Measurements from ENCODE around the gene UBE3B. TPM values are rescaled to one million over a fixed set of nuclear protein-coding genes. Genes with fewer than 3 reads are reported as not detected.

UBE3B gene
- total RNA-seq, 2 experiments from 2014 or later: 32.0 to 34.1 TPM

DNA sequence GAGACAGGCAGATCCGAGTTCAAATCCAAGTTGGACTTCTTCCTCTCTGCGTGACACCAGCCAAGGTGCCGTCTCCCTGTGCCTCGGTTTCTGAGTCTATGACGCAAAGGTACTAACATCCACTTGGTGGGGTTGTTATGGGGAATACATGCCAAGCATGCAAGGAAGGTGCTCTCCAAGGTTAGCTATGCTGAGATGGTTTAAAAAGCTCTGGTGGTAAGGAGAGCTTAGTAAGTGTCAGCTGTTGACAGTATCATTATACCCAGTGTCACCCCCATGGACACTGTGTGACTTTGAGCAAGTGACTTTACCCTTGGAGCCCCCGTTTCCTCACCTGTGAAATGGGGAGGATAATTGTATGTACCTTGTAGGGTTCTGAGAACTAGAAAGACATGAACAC is 73.7 kb downstream of the UBE3B start:
- Mint-ChIP-seq H3K27ac (no peak overlapping the region), H3K9me3 (ENCODE audit: insufficient read depth) (no peaks in the 10 kb centered on the region), H3K36me3 (ENCODE audit: low read depth) (no peaks in the 10 kb centered on the region), H3K4me1 (ENCODE audit: low read depth) (no peaks in the 10 kb centered on the region), H3K4me3 (no peak overlapping the region), H3K27me3 (ENCODE audit: low read depth) (peaks cover 17% of the 10 kb centered on the region)
- ChIA-PET CTCF (interaction anchor here (0.7 kb wide), 1 partner anchor 46 kb away, joined by 3 read pairs; no protein-coding TSS in a partner anchor), POLR2A (no interaction called here)
- DNase-seq (no peak), ATAC-seq (no peak)

GRCh38 chr12:109552971-109553370 is 75.5 kb downstream of the UBE3B start:
- Mint-ChIP-seq H3K4me3 (no peak overlapping the region), H3K9me3 (ENCODE audit: insufficient read depth) (no peaks in the 10 kb centered on the region), H3K4me1 (ENCODE audit: low read depth) (no peaks in the 10 kb centered on the region), H3K27ac (no peak overlapping the region), H3K27me3 (ENCODE audit: low read depth) (peaks cover 9% of the 10 kb centered on the region), H3K36me3 (ENCODE audit: low read depth) (no peaks in the 10 kb centered on the region)
- DNase-seq (no peak), ATAC-seq (no peak)
- ChIA-PET POLR2A (no interaction called here), CTCF (interaction anchor here (1.6 kb wide), 1 partner anchor 125 kb away, joined by 3 read pairs; no protein-coding TSS in a partner anchor)

GRCh38 chr12:109553483-109553882 is 76.0 kb downstream of the UBE3B start:
- no peaks in the 10 kb centered on the region for H3K36me3 Mint-ChIP-seq (ENCODE audit: low read depth)
- ATAC-seq (no peak), DNase-seq (no peak)
- ChIA-PET CTCF (interaction anchor here (1.6 kb wide), 1 partner anchor 125 kb away, joined by 3 read pairs; no protein-coding TSS in a partner anchor), POLR2A (no interaction called here)
- H3K9me3 Mint-ChIP-seq (ENCODE audit: insufficient read depth): no peaks in the 10 kb centered on the region
- H3K27ac Mint-ChIP-seq: no peak overlapping the region
- no peaks in the 10 kb centered on the region for H3K4me1 Mint-ChIP-seq (ENCODE audit: low read depth)
- H3K27me3 Mint-ChIP-seq (ENCODE audit: low read depth): peaks cover 7% of the 10 kb centered on the region
- no peak overlapping the region for H3K4me3 Mint-ChIP-seq

DNA sequence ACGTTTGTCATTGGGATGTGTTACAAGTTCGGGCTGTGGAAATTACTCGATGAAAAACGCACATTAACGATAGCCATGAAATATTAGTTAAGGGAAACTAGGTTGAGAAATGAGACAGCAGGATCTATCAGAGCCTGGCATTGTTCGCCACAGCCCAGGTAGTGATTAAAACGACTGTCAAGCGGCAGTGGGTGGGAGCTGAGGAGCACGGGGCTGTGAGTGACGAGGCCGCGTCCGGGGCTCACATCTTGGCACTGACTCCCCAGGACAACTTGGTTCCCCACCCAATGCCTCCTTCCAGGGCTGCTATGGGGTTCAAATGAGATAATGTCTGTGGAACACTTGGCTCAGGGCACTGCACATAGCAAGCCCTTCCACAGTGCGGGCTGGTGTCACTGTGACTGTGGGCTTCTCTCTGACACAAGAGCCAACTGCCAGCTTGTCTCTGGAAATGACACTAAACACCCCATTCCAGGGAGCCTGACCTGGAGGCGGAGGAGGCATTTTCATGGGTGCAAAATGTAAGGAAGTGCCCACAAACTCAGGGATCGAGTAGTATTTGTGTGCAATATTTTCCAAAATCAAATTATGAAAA is 76.6 kb downstream of the UBE3B start:
- Mint-ChIP-seq H3K4me1 (ENCODE audit: low read depth) (no peaks in the 10 kb centered on the region), H3K9me3 (ENCODE audit: insufficient read depth) (no peaks in the 10 kb centered on the region), H3K27ac (no peak overlapping the region), H3K36me3 (ENCODE audit: low read depth) (no peaks in the 10 kb centered on the region), H3K27me3 (ENCODE audit: low read depth) (peaks cover 4% of the 10 kb centered on the region), H3K4me3 (no peak overlapping the region)
- ATAC-seq: no peak
- no peak for DNase-seq
- POLR2A ChIA-PET: no interaction called here
- CTCF ChIA-PET: interaction anchor here (1.6 kb wide), 1 partner anchor 126 kb away, joined by 3 read pairs; no protein-coding TSS in a partner anchor

DNA sequence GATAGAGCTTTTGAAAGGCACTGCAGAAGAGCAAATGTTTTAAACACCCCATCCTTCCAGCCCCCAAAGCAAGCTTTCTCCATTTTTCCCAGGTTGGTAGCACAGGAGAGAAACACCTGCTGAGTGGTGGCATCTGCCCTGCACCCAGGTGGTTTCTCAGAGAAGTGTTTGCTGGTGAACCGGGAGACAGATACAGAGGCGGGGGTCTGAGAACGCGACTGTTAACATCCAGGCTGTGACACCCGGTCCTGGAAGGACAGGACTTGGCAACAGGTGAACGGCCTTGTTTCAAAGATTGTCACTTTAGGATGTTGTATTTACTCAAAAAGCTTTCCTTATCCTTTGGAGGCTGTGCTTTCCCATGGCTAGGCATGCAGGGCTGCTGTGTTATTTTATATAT is 77.3 kb downstream of the UBE3B start:
- Mint-ChIP-seq H3K9me3 (ENCODE audit: insufficient read depth) (no peaks in the 10 kb centered on the region), H3K27ac (no peak overlapping the region), H3K27me3 (ENCODE audit: low read depth) (no peaks in the 10 kb centered on the region), H3K4me1 (ENCODE audit: low read depth) (no peaks in the 10 kb centered on the region), H3K36me3 (ENCODE audit: low read depth) (no peaks in the 10 kb centered on the region), H3K4me3 (no peak overlapping the region)
- no peak for DNase-seq
- ATAC-seq: no peak
- POLR2A ChIA-PET: no interaction called here
- CTCF ChIA-PET: no interaction called here

DNA sequence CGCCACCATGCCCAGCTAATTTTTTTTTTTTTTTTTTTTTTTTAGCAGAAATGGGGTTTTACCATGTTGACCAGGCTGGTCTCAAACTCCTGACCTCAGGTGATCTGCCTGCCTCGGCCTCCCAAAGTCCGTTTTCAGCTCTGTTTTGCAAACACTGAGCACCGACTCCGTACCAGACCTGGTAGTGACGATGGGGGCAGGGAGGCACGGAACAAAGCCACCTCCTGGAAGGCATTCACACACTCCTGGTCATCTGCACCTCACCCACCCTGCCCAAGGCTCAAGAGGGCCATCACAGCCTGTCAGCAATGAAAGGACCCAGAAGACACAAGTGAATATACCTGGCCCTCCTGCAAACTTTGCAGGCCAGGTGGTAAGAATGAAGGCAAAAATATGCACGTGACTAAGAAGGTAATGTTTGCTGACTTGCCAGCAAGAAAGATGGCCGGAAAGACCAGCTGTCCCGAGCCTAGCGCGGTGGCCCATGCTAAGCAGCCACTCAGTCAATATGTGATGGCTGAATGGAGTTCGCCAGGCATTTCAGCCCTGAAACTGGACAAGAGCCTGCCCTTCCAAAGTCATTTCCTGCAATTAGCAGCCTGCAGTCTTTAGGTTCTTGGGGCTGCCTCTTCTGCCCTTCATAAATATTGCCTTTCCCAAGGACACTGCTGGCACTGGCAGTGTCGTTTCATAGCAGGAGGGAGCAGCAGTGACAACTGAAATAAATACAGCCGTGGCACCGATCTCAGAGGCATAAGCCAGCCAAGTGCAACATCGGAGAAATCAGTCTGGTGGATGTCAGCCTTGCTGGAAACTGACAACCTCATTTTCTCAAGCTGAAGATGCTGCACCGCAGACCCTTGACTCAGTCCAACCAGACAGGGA is 78.2 kb downstream of the UBE3B start:
- Mint-ChIP-seq H3K36me3 (ENCODE audit: low read depth) (no peaks in the 10 kb centered on the region), H3K4me3 (no peak overlapping the region), H3K27ac (no peak overlapping the region), H3K27me3 (ENCODE audit: low read depth) (no peaks in the 10 kb centered on the region), H3K9me3 (ENCODE audit: insufficient read depth) (no peaks in the 10 kb centered on the region), H3K4me1 (ENCODE audit: low read depth) (no peaks in the 10 kb centered on the region)
- ATAC-seq (no peak), DNase-seq (no peak)
- POLR2A ChIA-PET: no interaction called here
- CTCF ChIA-PET: interaction anchor here (0.8 to 1.1 kb wide), 2 partner anchors 36 to 121 kb away, joined by 3 read pairs; no protein-coding TSS in a partner anchor

- DNase-seq (no peak), ATAC-seq (no peak)
- Mint-ChIP-seq H3K27me3 (ENCODE audit: low read depth) (no peaks in the 10 kb centered on the region), H3K27ac (no peak overlapping the region), H3K4me1 (ENCODE audit: low read depth) (no peaks in the 10 kb centered on the region), H3K36me3 (ENCODE audit: low read depth) (peaks cover 8% of the 10 kb centered on the region), H3K9me3 (ENCODE audit: insufficient read depth) (peaks cover 4% of the 10 kb centered on the region), H3K4me3 (no peak overlapping the region)
- ChIA-PET CTCF (no interaction called here), POLR2A (no interaction called here)
These were observed 79.8 kb downstream of the UBE3B start for GRCh38 chr12:109557200-109557599.

GRCh38 chr12:109557805-109558204 is 80.4 kb downstream of the UBE3B start:
- ATAC-seq (no peak), DNase-seq (no peak)
- Mint-ChIP-seq H3K4me3 (no peak overlapping the region), H3K9me3 (ENCODE audit: insufficient read depth) (peaks cover 4% of the 10 kb centered on the region), H3K27me3 (ENCODE audit: low read depth) (no peaks in the 10 kb centered on the region), H3K27ac (no peak overlapping the region), H3K36me3 (ENCODE audit: low read depth) (peaks cover 13% of the 10 kb centered on the region), H3K4me1 (ENCODE audit: low read depth) (no peaks in the 10 kb centered on the region)
- ChIA-PET POLR2A (no interaction called here), CTCF (no interaction called here)

DNA sequence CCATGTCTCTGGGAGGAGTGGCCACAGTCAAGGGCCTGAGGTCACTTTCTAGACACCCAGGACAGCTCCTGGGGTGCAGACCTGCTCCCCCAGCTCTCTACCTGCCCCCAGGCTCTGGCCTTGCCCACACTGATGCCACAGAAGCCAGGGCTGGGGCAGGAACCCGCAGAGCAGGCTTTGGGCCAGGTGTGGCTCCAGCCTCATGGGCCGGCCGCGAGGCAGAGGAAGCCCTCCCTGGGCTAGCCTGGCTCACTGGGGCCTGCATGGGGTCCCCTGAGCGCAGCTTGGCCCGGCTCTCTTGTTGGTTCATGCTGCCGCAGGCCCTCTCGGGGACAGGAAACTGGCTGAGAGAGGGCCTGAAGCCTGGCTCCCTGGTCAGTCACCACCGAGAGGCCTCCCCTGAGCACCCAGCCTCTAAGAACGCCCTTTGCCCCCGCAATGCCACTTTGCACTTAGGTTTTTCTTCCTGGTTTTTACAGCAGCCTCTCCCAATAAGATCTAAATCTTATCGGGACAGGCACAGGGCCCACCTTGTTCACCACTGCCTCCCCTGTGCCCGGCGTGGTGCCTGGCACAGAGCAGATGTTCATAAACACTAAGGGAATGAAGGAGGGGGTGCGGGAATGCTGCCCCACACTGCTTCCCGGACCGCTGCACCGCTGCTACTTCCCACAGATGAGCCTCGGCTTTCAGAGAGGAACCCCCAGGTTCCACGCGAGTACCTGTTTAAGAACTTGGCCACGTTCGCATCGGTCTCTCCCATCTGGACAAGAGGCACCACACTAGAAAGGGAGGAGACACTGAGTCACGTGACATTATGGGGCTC is 81.2 kb downstream of the UBE3B start:
- ChIA-PET POLR2A (no interaction called here), CTCF (no interaction called here)
- DNase-seq (no peak), ATAC-seq (no peak)
- Mint-ChIP-seq H3K4me1 (ENCODE audit: low read depth) (no peaks in the 10 kb centered on the region), H3K27me3 (ENCODE audit: low read depth) (no peaks in the 10 kb centered on the region), H3K36me3 (ENCODE audit: low read depth) (peaks cover 17% of the 10 kb centered on the region), H3K27ac (no peak overlapping the region), H3K4me3 (no peak overlapping the region), H3K9me3 (ENCODE audit: insufficient read depth) (peaks cover 4% of the 10 kb centered on the region)

- no peak overlapping the region for H3K4me3 Mint-ChIP-seq
- no peaks in the 10 kb centered on the region for H3K27me3 Mint-ChIP-seq (ENCODE audit: low read depth)
- H3K4me1 Mint-ChIP-seq (ENCODE audit: low read depth): no peaks in the 10 kb centered on the region
- peaks cover 21% of the 10 kb centered on the region for H3K36me3 Mint-ChIP-seq (ENCODE audit: low read depth)
- H3K9me3 Mint-ChIP-seq (ENCODE audit: insufficient read depth): peaks cover 4% of the 10 kb centered on the region
- H3K27ac Mint-ChIP-seq: no peak overlapping the region
- DNase-seq (no peak), ATAC-seq (no peak)
- ChIA-PET CTCF (no interaction called here), POLR2A (no interaction called here)
These were observed 81.7 kb downstream of the UBE3B start for GRCh38 chr12:109559200-109559505.

DNA sequence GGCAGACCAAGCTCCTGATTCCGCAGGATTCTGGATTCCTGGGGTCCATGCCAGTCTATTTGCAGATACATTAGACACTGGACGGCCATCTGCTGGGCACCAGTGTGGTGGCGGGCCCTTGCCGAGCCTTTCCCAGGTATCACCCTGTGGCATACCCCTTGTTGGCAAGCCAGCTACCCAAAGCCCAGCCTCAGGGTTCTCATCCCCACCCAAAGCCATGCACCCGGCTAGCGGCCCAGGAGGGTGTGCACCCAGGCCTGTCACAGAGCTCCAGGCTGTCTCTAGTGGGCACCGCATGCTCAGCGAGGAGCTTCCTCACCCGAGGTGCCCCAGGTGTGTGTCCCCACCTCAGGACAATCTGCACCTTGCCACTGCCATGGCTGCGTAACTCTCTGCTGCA is 82.2 kb downstream of the UBE3B start:
- POLR2A ChIA-PET: interaction anchor here (0.9 to 1.0 kb wide), 2 partner anchors 8 to 15 kb away, joined by 3 to 4 read pairs; no protein-coding TSS in a partner anchor
- H3K9me3 Mint-ChIP-seq (ENCODE audit: insufficient read depth): peaks cover 4% of the 10 kb centered on the region

More for the DNA sequence above, 82.2 kb downstream of the UBE3B start:
- CTCF ChIA-PET: no interaction called here
- H3K4me3 Mint-ChIP-seq: no peak overlapping the region
- no peak overlapping the region for H3K27ac Mint-ChIP-seq
- DNase-seq: no peak
- no peaks in the 10 kb centered on the region for H3K27me3 Mint-ChIP-seq (ENCODE audit: low read depth)
- H3K36me3 Mint-ChIP-seq (ENCODE audit: low read depth): peaks cover 23% of the 10 kb centered on the region
- H3K4me1 Mint-ChIP-seq (ENCODE audit: low read depth): no peaks in the 10 kb centered on the region
- ATAC-seq: no peak
